ENCODE data around the gene ARNT2.

Gene ARNT2

DNA sequence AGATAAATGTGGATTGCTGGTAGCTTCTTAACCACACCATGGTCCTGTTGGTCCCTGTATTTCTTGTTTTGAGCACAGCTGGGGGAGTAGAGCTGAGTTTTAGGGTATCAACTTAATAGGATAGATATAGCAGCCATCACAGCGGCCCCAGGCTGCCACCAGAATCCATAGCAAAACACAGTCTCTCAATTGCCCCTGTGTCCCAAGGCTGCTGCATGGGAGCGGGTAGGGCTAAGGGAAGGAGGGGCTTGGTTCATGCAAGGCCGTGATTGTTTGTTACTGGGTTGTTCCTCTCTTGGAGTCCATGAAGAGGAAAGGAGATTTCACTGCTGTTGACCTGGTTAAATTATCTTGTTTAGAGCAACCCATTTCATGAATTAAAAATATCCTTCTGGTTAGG, 22.1 kb downstream of the ARNT2 start:
- H3K36me3 ChIP-seq (replicated peaks in 1 of 2; ENCODE audit: control insufficient read depth in 2 of 2, insufficient read depth in 2 of 2, low read length in 2 of 2), result peaks cover 0 to 6% of the 10 kb centered on the region in 2 donors
- H3K4ac ChIP-seq (ENCODE audit: low read length), result no peak overlapping the region
- H3K9me3 ChIP-seq (replicated peaks in 1 of 2; ENCODE audit: control insufficient read depth in 2 of 2, insufficient read depth in 1 of 2, low read depth in 1 of 2, low read length in 2 of 2), result peaks cover 0 to 37% of the 10 kb centered on the region in 2 donors
- H2BK120ac ChIP-seq (ENCODE audit: low read depth, low read length), result no peak overlapping the region
- WGBS, 2 donors (ENCODE audit: extremely low coverage in 2 of 2, insufficient read length in 2 of 2, insufficient replicate concordance in 1 of 2), result no CpG with 5 or more reads among the region's 3 CpGs
- no peak overlapping the region for H4K8ac ChIP-seq (ENCODE audit: low read depth, low read length)
- H3K27ac ChIP-seq (replicated peaks; ENCODE audit: low read length), result no peak overlapping the region
- no peak for DNase-seq (ENCODE audit: low spot score)
- H3K18ac ChIP-seq (ENCODE audit: low read length), result no peak overlapping the region
- H3K79me1 ChIP-seq (ENCODE audit: low read depth, low read length), result peaks cover under 1% of the 10 kb centered on the region
- peaks cover 0 to 2% of the 10 kb centered on the region in 2 donors for H3K4me1 ChIP-seq (ENCODE audit: control insufficient read depth in 2 of 2, insufficient read depth in 1 of 2, low read depth in 1 of 2, low read length in 2 of 2)
- no peak overlapping the region for H3K9ac ChIP-seq (ENCODE audit: low read depth, low read length, poor library complexity)
- no peak overlapping the region for H2BK12ac ChIP-seq (ENCODE audit: low read length)
- H3K14ac ChIP-seq (ENCODE audit: low read length), result no peak overlapping the region
- no peak overlapping the region for H2AFZ ChIP-seq (ENCODE audit: low read length)
- H3K4me3 ChIP-seq (ENCODE audit: low read length in 2 of 2), result no peak overlapping the region
- H4K91ac ChIP-seq (ENCODE audit: low read depth, low read length, poor library complexity), result no peak overlapping the region
- no peak overlapping the region for H3K4me2 ChIP-seq (ENCODE audit: insufficient read depth, low read length, poor library complexity, severe bottlenecking)
- no peak overlapping the region for H2BK15ac ChIP-seq (ENCODE audit: low read length)
- no peaks in the 10 kb centered on the region for H3K27me3 ChIP-seq (ENCODE audit: control insufficient read depth in 3 of 3, insufficient read depth in 3 of 3, low read depth in 1 of 3, low read length in 3 of 3)
- H2AK5ac ChIP-seq (ENCODE audit: low read depth, low read length), result no peak overlapping the region
- no peak overlapping the region for H3K23ac ChIP-seq (ENCODE audit: low read depth, low read length, poor library complexity)
- no peak overlapping the region for H2BK5ac ChIP-seq (ENCODE audit: low read length)

DNA sequence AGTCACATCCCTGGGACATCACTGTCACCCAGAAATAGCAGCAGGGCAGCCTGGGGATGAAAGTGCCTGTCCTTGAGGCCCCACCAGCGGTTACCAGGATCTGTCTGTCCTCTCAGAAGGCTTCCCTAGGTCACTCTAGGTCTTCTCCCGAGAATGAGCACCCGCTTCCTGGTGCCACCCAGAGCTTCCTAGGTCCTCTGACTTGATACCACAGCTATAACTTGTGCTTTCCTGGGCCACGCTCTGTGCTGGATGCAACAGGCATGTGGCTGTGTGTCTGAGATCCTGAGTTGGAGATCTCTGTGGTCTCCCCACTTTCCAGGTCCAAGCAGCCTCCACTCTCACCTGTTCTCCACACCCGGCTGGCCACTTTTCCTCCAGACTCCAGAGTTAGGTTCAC, 25.8 kb downstream of the ARNT2 start:
- Histone ChIP-seq H2AK5ac (ENCODE audit: low read depth, low read length) (no peak overlapping the region), H3K4me3 (ENCODE audit: low read length in 2 of 2) (no peak overlapping the region), H3K9ac (ENCODE audit: low read depth, low read length, poor library complexity) (no peak overlapping the region), H2BK5ac (ENCODE audit: low read length) (no peak overlapping the region), H2BK120ac (ENCODE audit: low read depth, low read length) (no peak overlapping the region), H3K4ac (ENCODE audit: low read length) (no peak overlapping the region), H3K23ac (ENCODE audit: low read depth, low read length, poor library complexity) (no peak overlapping the region), H4K8ac (ENCODE audit: low read depth, low read length) (no peak overlapping the region), H3K27ac (replicated peaks; ENCODE audit: low read length) (no peak overlapping the region), H3K18ac (ENCODE audit: low read length) (no peak overlapping the region), H2AFZ (ENCODE audit: low read length) (no peak overlapping the region), H3K4me2 (ENCODE audit: insufficient read depth, low read length, poor library complexity, severe bottlenecking) (no peak overlapping the region), H2BK15ac (ENCODE audit: low read length) (no peak overlapping the region), H3K9me3 (replicated peaks in 1 of 2; ENCODE audit: control insufficient read depth in 2 of 2, insufficient read depth in 1 of 2, low read depth in 1 of 2, low read length in 2 of 2) (peaks cover 0 to 33% of the 10 kb centered on the region in 2 donors), H4K91ac (ENCODE audit: low read depth, low read length, poor library complexity) (no peak overlapping the region), H3K14ac (ENCODE audit: low read length) (no peak overlapping the region), H2BK12ac (ENCODE audit: low read length) (no peak overlapping the region), H3K79me1 (ENCODE audit: low read depth, low read length) (peaks cover 2% of the 10 kb centered on the region), H3K36me3 (replicated peaks in 1 of 2; ENCODE audit: control insufficient read depth in 2 of 2, insufficient read depth in 2 of 2, low read length in 2 of 2) (peaks cover 3 to 18% of the 10 kb centered on the region in 2 donors), H3K27me3 (ENCODE audit: control insufficient read depth in 3 of 3, insufficient read depth in 3 of 3, low read depth in 1 of 3, low read length in 3 of 3) (no peaks in the 10 kb centered on the region), H3K4me1 (ENCODE audit: control insufficient read depth in 2 of 2, insufficient read depth in 1 of 2, low read depth in 1 of 2, low read length in 2 of 2) (peaks cover 1 to 7% of the 10 kb centered on the region in 2 donors)
- WGBS, 2 donors (ENCODE audit: extremely low coverage in 2 of 2, insufficient read length in 2 of 2, insufficient replicate concordance in 1 of 2), result no CpG with 5 or more reads among the region's 5 CpGs
- DNase-seq (ENCODE audit: low spot score), result no peak

DNA sequence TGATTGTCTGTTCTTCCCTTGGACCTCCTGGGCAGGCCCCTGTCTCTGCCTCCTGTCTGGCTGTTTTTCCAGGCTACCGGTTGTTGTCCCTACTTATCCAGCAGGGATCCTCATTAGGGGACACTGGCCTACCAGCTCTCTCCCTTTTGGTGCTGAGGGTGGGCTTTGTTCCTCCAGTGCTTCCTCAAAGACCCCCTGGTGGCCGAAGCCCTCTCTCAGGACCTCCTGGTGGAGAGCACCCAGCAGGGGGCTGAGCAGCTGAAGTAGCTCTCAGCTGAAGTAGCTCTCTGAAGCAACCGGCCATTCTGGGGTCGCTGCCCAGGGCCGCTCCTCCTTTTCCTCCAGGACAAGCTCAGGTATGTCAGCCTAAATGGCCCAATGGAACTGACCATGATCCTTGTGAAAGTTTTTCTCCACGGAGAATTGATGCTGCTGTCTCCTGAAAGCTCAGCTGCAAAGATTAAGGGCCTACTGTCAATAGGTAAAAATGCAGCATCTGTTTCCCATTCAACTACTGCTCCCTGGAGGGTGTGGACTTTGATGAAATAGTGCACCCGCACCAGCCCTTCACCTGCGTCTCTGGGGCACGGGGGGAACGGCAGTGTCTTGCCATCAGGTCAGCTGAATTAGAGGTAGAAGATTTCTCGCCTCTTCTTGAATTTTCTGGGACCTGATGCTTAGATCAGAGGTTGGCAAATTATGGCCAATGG, 27.6 kb downstream of the ARNT2 start:
- Histone ChIP-seq H3K4me3 (ENCODE audit: low read length in 2 of 2) (no peak overlapping the region), H4K8ac (ENCODE audit: low read depth, low read length) (no peak overlapping the region), H2BK15ac (ENCODE audit: low read length) (no peak overlapping the region), H2AFZ (ENCODE audit: low read length) (no peak overlapping the region), H3K23ac (ENCODE audit: low read depth, low read length, poor library complexity) (no peak overlapping the region), H3K18ac (ENCODE audit: low read length) (no peak overlapping the region), H3K9me3 (replicated peaks in 1 of 2; ENCODE audit: control insufficient read depth in 2 of 2, insufficient read depth in 1 of 2, low read depth in 1 of 2, low read length in 2 of 2) (peaks cover 0 to 24% of the 10 kb centered on the region in 2 donors), H2BK5ac (ENCODE audit: low read length) (no peak overlapping the region), H2AK5ac (ENCODE audit: low read depth, low read length) (no peak overlapping the region), H4K91ac (ENCODE audit: low read depth, low read length, poor library complexity) (no peak overlapping the region), H3K79me1 (ENCODE audit: low read depth, low read length) (peaks cover 5% of the 10 kb centered on the region), H3K9ac (ENCODE audit: low read depth, low read length, poor library complexity) (no peak overlapping the region), H3K4ac (ENCODE audit: low read length) (no peak overlapping the region), H3K4me1 (ENCODE audit: control insufficient read depth in 2 of 2, insufficient read depth in 1 of 2, low read depth in 1 of 2, low read length in 2 of 2) (peaks cover 7 to 11% of the 10 kb centered on the region in 2 donors), H3K27ac (replicated peaks; ENCODE audit: low read length) (no peak overlapping the region), H3K14ac (ENCODE audit: low read length) (no peak overlapping the region), H3K27me3 (ENCODE audit: control insufficient read depth in 3 of 3, insufficient read depth in 3 of 3, low read depth in 1 of 3, low read length in 3 of 3) (no peaks in the 10 kb centered on the region), H2BK12ac (ENCODE audit: low read length) (no peak overlapping the region), H2BK120ac (ENCODE audit: low read depth, low read length) (no peak overlapping the region), H3K36me3 (replicated peaks in 1 of 2; ENCODE audit: control insufficient read depth in 2 of 2, insufficient read depth in 2 of 2, low read length in 2 of 2) (peaks cover 5 to 36% of the 10 kb centered on the region in 2 donors), H3K4me2 (ENCODE audit: insufficient read depth, low read length, poor library complexity, severe bottlenecking) (no peak overlapping the region)
- no peak for DNase-seq (ENCODE audit: low spot score)
- WGBS, 2 donors (ENCODE audit: extremely low coverage in 2 of 2, insufficient read length in 2 of 2, insufficient replicate concordance in 1 of 2), result no CpG with 5 or more reads among the region's 11 CpGs

GRCh38 chr15:80432345-80432702, 28.1 kb downstream of the ARNT2 start:
- Histone ChIP-seq H3K79me1 (ENCODE audit: low read depth, low read length) (peaks cover 5% of the 10 kb centered on the region), H3K27ac (replicated peaks; ENCODE audit: low read length) (no peak overlapping the region), H3K4me1 (ENCODE audit: control insufficient read depth in 2 of 2, insufficient read depth in 1 of 2, low read depth in 1 of 2, low read length in 2 of 2) (peaks cover 7 to 11% of the 10 kb centered on the region in 2 donors), H3K9ac (ENCODE audit: low read depth, low read length, poor library complexity) (no peak overlapping the region), H3K9me3 (replicated peaks in 1 of 2; ENCODE audit: control insufficient read depth in 2 of 2, insufficient read depth in 1 of 2, low read depth in 1 of 2, low read length in 2 of 2) (peaks cover 0 to 22% of the 10 kb centered on the region in 2 donors), H2BK120ac (ENCODE audit: low read depth, low read length) (no peak overlapping the region), H3K4ac (ENCODE audit: low read length) (no peak overlapping the region), H3K27me3 (ENCODE audit: control insufficient read depth in 3 of 3, insufficient read depth in 3 of 3, low read depth in 1 of 3, low read length in 3 of 3) (no peaks in the 10 kb centered on the region), H3K14ac (ENCODE audit: low read length) (no peak overlapping the region), H3K36me3 (replicated peaks in 1 of 2; ENCODE audit: control insufficient read depth in 2 of 2, insufficient read depth in 2 of 2, low read length in 2 of 2) (peaks cover 5 to 37% of the 10 kb centered on the region in 2 donors), H2BK12ac (ENCODE audit: low read length) (no peak overlapping the region), H4K8ac (ENCODE audit: low read depth, low read length) (no peak overlapping the region), H2AFZ (ENCODE audit: low read length) (no peak overlapping the region), H2BK15ac (ENCODE audit: low read length) (no peak overlapping the region), H3K4me2 (ENCODE audit: insufficient read depth, low read length, poor library complexity, severe bottlenecking) (no peak overlapping the region), H4K91ac (ENCODE audit: low read depth, low read length, poor library complexity) (no peak overlapping the region), H3K23ac (ENCODE audit: low read depth, low read length, poor library complexity) (no peak overlapping the region), H2AK5ac (ENCODE audit: low read depth, low read length) (no peak overlapping the region), H3K4me3 (ENCODE audit: low read length in 2 of 2) (no peak overlapping the region), H2BK5ac (ENCODE audit: low read length) (no peak overlapping the region), H3K18ac (ENCODE audit: low read length) (no peak overlapping the region)
- DNase-seq (ENCODE audit: low spot score), result no peak
- WGBS, 2 donors (ENCODE audit: extremely low coverage in 2 of 2, insufficient read length in 2 of 2, insufficient replicate concordance in 1 of 2), result no CpG with 5 or more reads among the region's 2 CpGs

Measured in neuronal stem cell (in vitro differentiated cells).